ENCODE measurements around the gene AATK.

The AATK gene

GRCh38 chr17:81069135-81069645 lies 96.8 kb downstream of the AATK start:
- TF ChIP-seq CTCF (IDR thresholded peaks at IDR 0.05; ENCODE audit: low read depth, low read length): no peak
- H3K27me3 ChIP-seq: no peaks in the 10 kb centered on the region
- no peaks in the 10 kb centered on the region for H3K9me3 ChIP-seq
- no peak for DNase-seq
- peaks cover 4% of the 10 kb centered on the region; the same call in 1 of the 2 replicates for H3K36me3 ChIP-seq
- peaks cover 19% of the 10 kb centered on the region for H3K4me1 ChIP-seq
- no peak overlapping the region for H3K4me3 ChIP-seq (ENCODE audit: low read depth, low read length)

- H3K9me3 ChIP-seq: no peaks in the 10 kb centered on the region
These were observed 97.4 kb downstream of the AATK start for GRCh38 chr17:81068411-81069134.

GRCh38 chr17:81067391-81067811 lies 98.6 kb downstream of the AATK start:
- DNase-seq: peak; percentile 76
- H3K36me3 ChIP-seq: peaks cover 6% of the 10 kb centered on the region; the same call in 1 of the 2 replicates
- no peaks in the 10 kb centered on the region for H3K9me3 ChIP-seq
- no peak for TF ChIP-seq CTCF (IDR thresholded peaks at IDR 0.05; ENCODE audit: low read depth, low read length)
- peaks cover 19% of the 10 kb centered on the region for H3K4me1 ChIP-seq
- H3K4me3 ChIP-seq (ENCODE audit: low read depth, low read length): no peak overlapping the region
- H3K27me3 ChIP-seq: no peaks in the 10 kb centered on the region

More at GRCh38 chr17:81068411-81069134, 97.4 kb downstream of the AATK start:
- H3K27me3 ChIP-seq: no peaks in the 10 kb centered on the region
- H3K4me3 ChIP-seq (ENCODE audit: low read depth, low read length): no peak overlapping the region
- H3K4me1 ChIP-seq: peaks cover 19% of the 10 kb centered on the region
- DNase-seq: no peak
- peaks cover 6% of the 10 kb centered on the region; the same call in 1 of the 2 replicates for H3K36me3 ChIP-seq
- no peak for TF ChIP-seq CTCF (IDR thresholded peaks at IDR 0.05; ENCODE audit: low read depth, low read length)

Measured in BE2C (cell line).